ENCODE results near the gene MAGI2.

GRCh38 chr7:78609281-78609680, 844.2 kb downstream of the MAGI2 start:
- TF ChIP-seq CTCF (IDR thresholded peaks at IDR 0.05; ENCODE audit: low read depth, low read length, poor library complexity, severe bottlenecking) (no peak), EZH2phosphoT487 (IDR thresholded peaks at IDR 0.05; ENCODE audit: borderline replicate concordance, low read length) (no peak)
